HEK293 (cell line): ENCODE data around the gene NKG7.
A peak's percentile ranks its signal among the peaks of the same experiment; 100 is the strongest.

Source experiments
- CTCF ChIA-PET: fragments of 350-600 bp; formaldehyde crosslinking; extraction: SDS; loops from one replicate; lab custom pipeline; 2021; ENCODE audit warnings: antibody characterized with exemption; lab: Yijun Ruan, JAX
- POLR2A ChIA-PET: fragments of 300-600 bp; formaldehyde crosslinking; extraction: SDS; loops from one replicate; lab custom pipeline; 2020; ENCODE audit warnings: antibody characterized with exemption, inconsistent platforms; lab: Yijun Ruan, JAX
- H3K27ac ChIP-seq: fragments of 200-500 bp; sonication (Bioruptor generic); 2 replicates; pipeline ENCODE4 v1.5.1; 2014; ENCODE audit warnings: low read depth, low read length, control low read depth, inconsistent platforms; ENCODE audit errors: extremely low read depth
- H3K36me3 ChIP-seq, 2 experiments: fragments of 200-500 bp in 1 of 2; sonication (Bioruptor generic) in 1 of 2; 1 replicate in 1 of 2; 2 replicates in 1 of 2; pipeline ENCODE4 v1.5.1; 2014 to 2017; ENCODE audit warnings: inconsistent platforms in 2 of 2, low read length in 2 of 2; ENCODE audit not compliant: control insufficient read depth in 2 of 2, insufficient read depth in 1 of 2
- H3K4me1 ChIP-seq: fragments of 200-500 bp; sonication (Bioruptor generic); 2 replicates; pipeline ENCODE4 v1.5.1; 2014; ENCODE audit warnings: mild to moderate bottlenecking, low read length, inconsistent platforms; ENCODE audit not compliant: control insufficient read depth, insufficient read depth
- H3K4me3 ChIP-seq: 2 replicates; pipeline ENCODE4 v1.5.1; 2011; ENCODE audit warnings: low read depth, mild to moderate bottlenecking, control low read depth, low read length, moderate library complexity
- H3K9me3 ChIP-seq: fragments of 200-500 bp; sonication (Bioruptor generic); 2 replicates; pipeline ENCODE4 v1.5.1; 2014; ENCODE audit warnings: low read depth, low read length, inconsistent platforms; ENCODE audit not compliant: control insufficient read depth, insufficient read depth
- CTCF ChIP-seq: fragments of 450-650 bp; formaldehyde crosslinking; IDR thresholded peaks from 2 replicates; pipeline ENCODE4 v1.5.1; 2016; ENCODE audit warnings: missing biosample characterization, missing genetic modification characterization
- IKZF3 ChIP-seq: fragments of 450-650 bp; IDR thresholded peaks from 2 replicates; pipeline ENCODE4 v1.5.0; 2018; ENCODE audit warnings: missing biosample characterization, mild to moderate bottlenecking, missing genetic modification characterization, moderate library complexity
- KLF10 ChIP-seq: fragments of 450-650 bp; IDR thresholded peaks from 2 replicates; pipeline ENCODE4 v1.5.1; 2018; ENCODE audit warnings: missing biosample characterization, mild to moderate bottlenecking, missing genetic modification characterization
- KLF16 ChIP-seq: fragments of 450-650 bp; formaldehyde crosslinking; IDR thresholded peaks from 2 replicates; pipeline ENCODE4 v1.5.1; 2017; ENCODE audit warnings: missing biosample characterization, missing genetic modification characterization
- KLF8 ChIP-seq: fragments of 450-650 bp; formaldehyde crosslinking; IDR thresholded peaks from 2 replicates; pipeline ENCODE4 v1.5.1; 2016; ENCODE audit warnings: missing biosample characterization, missing genetic modification characterization
- PRDM4 ChIP-seq: fragments of 450-650 bp; formaldehyde crosslinking; IDR thresholded peaks from 2 replicates; pipeline ENCODE4 v1.5.1; 2017; ENCODE audit warnings: missing biosample characterization, missing genetic modification characterization
- SCRT2 ChIP-seq: fragments of 450-650 bp; formaldehyde crosslinking; IDR thresholded peaks from 2 replicates; pipeline ENCODE4 v1.5.1; 2016; ENCODE audit warnings: missing biosample characterization, missing genetic modification characterization
- ZBTB20 ChIP-seq: fragments of 450-650 bp; formaldehyde crosslinking; IDR thresholded peaks from 2 replicates; pipeline ENCODE4 v1.5.1; 2016; ENCODE audit warnings: missing biosample characterization, missing genetic modification characterization
- ZIC2 ChIP-seq: fragments of 450-650 bp; formaldehyde crosslinking; IDR thresholded peaks from 2 replicates; pipeline ENCODE4 v1.5.1; 2016; ENCODE audit warnings: missing biosample characterization, missing genetic modification characterization
- ZNF10 ChIP-seq: fragments of 450-650 bp; formaldehyde crosslinking; IDR thresholded peaks from 2 replicates; pipeline ENCODE4 v1.5.1; 2017; ENCODE audit warnings: missing biosample characterization, missing genetic modification characterization
- ZNF132 ChIP-seq: fragments of 450-650 bp; formaldehyde crosslinking; IDR thresholded peaks from 2 replicates; pipeline ENCODE4 v1.5.1; 2017; ENCODE audit warnings: missing biosample characterization, missing genetic modification characterization, borderline replicate concordance
- ZNF148 ChIP-seq: fragments of 450-650 bp; formaldehyde crosslinking; IDR thresholded peaks from 2 replicates; pipeline ENCODE4 v1.5.0; 2017; ENCODE audit warnings: missing biosample characterization, missing genetic modification characterization, borderline replicate concordance
- ZNF202 ChIP-seq: fragments of 450-650 bp; formaldehyde crosslinking; IDR thresholded peaks from 2 replicates; pipeline ENCODE4 v1.5.1; 2016; ENCODE audit warnings: missing biosample characterization, missing genetic modification characterization, borderline replicate concordance
- ZNF280D ChIP-seq: fragments of 450-650 bp; formaldehyde crosslinking; IDR thresholded peaks from 2 replicates; pipeline ENCODE4 v1.5.1; 2016; ENCODE audit warnings: missing biosample characterization, missing genetic modification characterization
- ZNF335 ChIP-seq: fragments of 450-650 bp; formaldehyde crosslinking; conservative IDR thresholded peaks from 2 replicates; pipeline ENCODE4 v1.5.1; 2016; ENCODE audit warnings: missing biosample characterization, missing genetic modification characterization
- ZNF350 ChIP-seq: fragments of 450-650 bp; formaldehyde crosslinking; IDR thresholded peaks from 2 replicates; pipeline ENCODE4 v1.5.0; 2017; ENCODE audit warnings: missing biosample characterization, mild to moderate bottlenecking, missing genetic modification characterization
- ZNF37A ChIP-seq: fragments of 450-650 bp; IDR thresholded peaks from 2 replicates; pipeline ENCODE4 v1.5.1; 2018; ENCODE audit warnings: missing biosample characterization, missing genetic modification characterization
- ZNF394 ChIP-seq: fragments of 450-650 bp; formaldehyde crosslinking; IDR thresholded peaks from 2 replicates; pipeline ENCODE4 v1.5.1; 2016; ENCODE audit warnings: missing biosample characterization, missing genetic modification characterization, mild to moderate bottlenecking, moderate library complexity, borderline replicate concordance
- ZNF426 ChIP-seq: fragments of 450-650 bp; formaldehyde crosslinking; IDR thresholded peaks from 2 replicates; pipeline ENCODE4 v1.5.1; 2017; ENCODE audit warnings: missing biosample characterization, missing genetic modification characterization, mild to moderate bottlenecking, inconsistent platforms, moderate library complexity
- ZNF544 ChIP-seq: fragments of 450-650 bp; formaldehyde crosslinking; IDR thresholded peaks from 2 replicates; pipeline ENCODE4 v1.5.0; 2017; ENCODE audit warnings: missing biosample characterization, missing genetic modification characterization
- ZNF561 ChIP-seq: fragments of 450-650 bp; IDR thresholded peaks from 2 replicates; pipeline ENCODE4 v1.5.1; 2018; ENCODE audit warnings: missing biosample characterization, missing genetic modification characterization, borderline replicate concordance
- ZNF624 ChIP-seq: fragments of 450-650 bp; formaldehyde crosslinking; IDR thresholded peaks from 2 replicates; pipeline ENCODE4 v1.5.1; 2017; ENCODE audit warnings: missing biosample characterization, missing genetic modification characterization
- ZNF707 ChIP-seq: fragments of 450-650 bp; formaldehyde crosslinking; IDR thresholded peaks from 2 replicates; pipeline ENCODE4 v1.5.1; 2016; ENCODE audit warnings: missing biosample characterization, missing genetic modification characterization
- ZNF777 ChIP-seq: fragments of 450-650 bp; formaldehyde crosslinking; IDR thresholded peaks from 2 replicates; pipeline ENCODE4 v1.5.1; 2017; ENCODE audit warnings: missing biosample characterization, missing genetic modification characterization, borderline replicate concordance
- ZNF792 ChIP-seq: fragments of 450-650 bp; formaldehyde crosslinking; IDR thresholded peaks from 2 replicates; pipeline ENCODE4 v1.5.1; 2016; ENCODE audit warnings: missing biosample characterization, missing genetic modification characterization

NKG7 gene

GRCh38 chr19:51341066-51341465 lies 31.4 kb downstream of the NKG7 start (continued):
- TF ChIP-seq KLF8 (tag by site-specific recombination) (no peak), PRDM4 (tag by site-specific recombination) (no peak), ZNF10 (tag by site-specific recombination) (no peak), KLF10 (tag by site-specific recombination) (no peak)
- TF ChIP-seq, all 188 proteins: peak for 0

- Histone ChIP-seq H3K36me3 (no peaks in the 10 kb centered on the region), H3K4me3 (peak overlapping the region; percentile 82), H3K27ac (peak overlapping the region; percentile 16; the same call in 1 of the 2 replicates), H3K9me3 (no peaks in the 10 kb centered on the region), H3K4me1 (0 out of 2 replicates have a peak, but pooled peaks cover 8% of the 10 kb centered on the region)
- POLR2A ChIA-PET = interaction anchor here (0.6 to 2.2 kb wide), 31 partner anchors 9 to 610 kb away, joined by 3 to 37 read pairs (median 4); partner anchors contain the start of genes ETFB, LIM2 and NKG7
- CTCF ChIA-PET = interaction anchor here (0.6 to 3.1 kb wide), 17 partner anchors 9 to 438 kb away, joined by 3 to 15 read pairs (median 3); partner anchors contain the start of gene ETFB
- peak; percentile 35; the same call in 1 of the 2 replicates for TF ChIP-seq CTCF (tag by site-specific recombination)
- TF ChIP-seq ZNF280D (tag by site-specific recombination) = no peak
- TF ChIP-seq IKZF3 (tag by site-specific recombination) = 0 out of 2 replicates have a peak, but pooled peaks have one; percentile 18
- TF ChIP-seq ZNF426 (tag by site-specific recombination) = no peak
- TF ChIP-seq ZNF132 (tag by site-specific recombination) = no peak
- no peak for TF ChIP-seq ZNF350
- no peak for TF ChIP-seq ZNF792 (tag by site-specific recombination)
- no peak for TF ChIP-seq ZNF707 (tag by site-specific recombination)
- peak; percentile 70; the same call in 1 of the 2 replicates for TF ChIP-seq ZNF777
- no peak for TF ChIP-seq ZNF394
- no peak for TF ChIP-seq ZNF544 (tag by site-specific recombination)
- TF ChIP-seq KLF16 (tag by site-specific recombination) = 0 out of 2 replicates have a peak, but pooled peaks have one; percentile 55
- no peak for TF ChIP-seq ZNF202 (tag by site-specific recombination)
- TF ChIP-seq ZBTB20 (tag by site-specific recombination) = 0 out of 2 replicates have a peak, but pooled peaks have one; percentile 27
- TF ChIP-seq ZNF561 (tag by site-specific recombination) = 0 out of 2 replicates have a peak, but pooled peaks have one; percentile 21
- no peak for TF ChIP-seq ZNF148 (tag by site-specific recombination)
- peak; percentile 35; the same call in 1 of the 2 replicates for TF ChIP-seq ZNF335 (tag by site-specific recombination)
- no peak for TF ChIP-seq ZNF37A
- no peak for TF ChIP-seq SCRT2
- TF ChIP-seq ZIC2 (tag by site-specific recombination) = no peak
- no peak for TF ChIP-seq ZNF624 (tag by site-specific recombination)
Measured at GRCh38 chr19:51339687-51340656, 32.5 kb downstream of the NKG7 start.
